ENCODE results near the gene HNRNPR. TPM values are rescaled to one million over a fixed set of nuclear protein-coding genes. Genes with fewer than 3 reads are reported as not detected.

HNRNPR gene
- total and polyA plus RNA-seq, 2 donors (not counting 1 experiment from before 2014, with no cell fraction given): 52.2 to 132 TPM

DNA sequence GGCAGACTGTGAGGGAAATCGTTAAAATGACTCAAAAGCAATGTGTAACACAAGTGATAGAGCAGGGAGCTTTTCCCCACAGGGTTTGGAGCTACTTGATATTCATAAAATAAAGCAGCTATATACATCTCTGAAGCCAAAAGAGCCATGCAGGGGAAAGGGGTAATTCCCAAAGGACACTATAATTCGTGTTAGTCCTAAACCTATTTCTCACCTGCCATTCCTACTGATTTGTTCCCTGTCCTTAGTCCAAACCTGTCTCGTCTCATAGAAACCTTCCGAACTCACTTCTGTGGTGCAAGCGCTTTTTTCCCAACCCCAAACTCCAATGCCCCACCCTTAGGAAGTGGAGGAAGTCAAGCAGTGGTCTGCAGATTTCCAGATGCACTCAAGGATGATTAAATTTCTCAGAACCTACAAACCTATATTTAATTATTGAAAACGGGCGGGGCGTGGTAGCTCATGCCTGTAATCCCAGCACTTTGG is 946 bp upstream of the HNRNPR start:
- Histone ChIP-seq H3K27me3 (replicated peaks in 1 of 4; ENCODE audit: control extremely low read depth in 1 of 4, control insufficient read depth in 3 of 4, insufficient read depth in 4 of 4, low read length in 3 of 4) (no peaks in the 10 kb centered on the region), H2AFZ (ENCODE audit: insufficient read depth, low read depth, low read length, poor library complexity, severe bottlenecking) (peak overlapping the region; percentile 93), H3K4me1 (ENCODE audit: control insufficient read depth in 2 of 2, insufficient read depth in 2 of 2, low read length in 2 of 2) (peaks cover 24 to 34% of the 10 kb centered on the region in 2 donors), H3K4me3 (ENCODE audit: control extremely low read depth in 1 of 5, extremely low read depth in 1 of 5, insufficient read depth in 1 of 5, low read depth in 2 of 5, low read length in 4 of 5) (peak overlapping the region; percentile 78 to 92 (median 87)), H3K9ac (ENCODE audit: low read length) (peak overlapping the region; percentile 85), H3K79me2 (ENCODE audit: control insufficient read depth, insufficient read depth, low read length) (peaks cover 40% of the 10 kb centered on the region), H3K27ac (ENCODE audit: low read length in 2 of 2) (peak overlapping the region; percentile 65 to 92), H3K36me3 (replicated peaks in 1 of 2; ENCODE audit: control extremely low read depth in 1 of 2, control insufficient read depth in 1 of 2, extremely low read depth in 1 of 2, insufficient read depth in 2 of 2, low read length in 1 of 2) (peaks cover 0 to under 1% of the 10 kb centered on the region in 2 experiments), H3K9me3 (ENCODE audit: control extremely low read depth in 1 of 3, control insufficient read depth in 2 of 3, insufficient read depth in 1 of 3, low read length in 2 of 3) (no peaks in the 10 kb centered on the region), H3K4me2 (replicated peaks; ENCODE audit: low read depth, low read length, poor library complexity, severe bottlenecking) (peak overlapping the region; percentile 78), H4K20me1 (ENCODE audit: control insufficient read depth, insufficient read depth, low read length, poor library complexity, severe bottlenecking) (peaks cover 26% of the 10 kb centered on the region)
- DNase-seq: no peak
- Mint-ChIP-seq H3K4me1 (peaks cover 35% of the 10 kb centered on the region), H3K27ac (peak overlapping the region; percentile 97), H3K27me3 (no peaks in the 10 kb centered on the region), H3K9me3 (ENCODE audit: insufficient read depth) (no peaks in the 10 kb centered on the region), H3K4me3 (peak overlapping the region; percentile 96)
- CTCF ChIA-PET: interaction anchor here (0.8 to 2.1 kb wide), 6 partner anchors 11 to 161 kb away, joined by 3 to 12 read pairs (median 4); no protein-coding TSS in a partner anchor
- no peak for ATAC-seq (ENCODE audit: low read depth)
- 57% methylated on average over 6 of the region's 8 CpGs for WGBS (ENCODE audit: insufficient coverage)
- POLR2A ChIA-PET: interaction anchor here (0.9 to 2.1 kb wide), 5 partner anchors 15 to 347 kb away, joined by 3 to 53 read pairs (median 5); partner anchors contain the start of genes E2F2 and RPL11
- intact Hi-C loops (cut with micrococcal nuclease): loop anchor here (1.0 to 2.0 kb wide), 3 partner anchors 23 to 139 kb away; partner anchors contain the start of gene ASAP3
- no peak for TF ChIP-seq CTCF (IDR thresholded peaks at IDR 0.05)

- peaks cover 39% of the 10 kb centered on the region for H4K20me1 ChIP-seq (ENCODE audit: control insufficient read depth, insufficient read depth, low read length, poor library complexity, severe bottlenecking)
- POLR2A ChIA-PET: interaction anchor here (0.8 to 2.1 kb wide), 8 partner anchors 10 to 348 kb away, joined by 3 to 53 read pairs (median 4); partner anchors contain the start of genes LUZP1 and RPL11
- intact Hi-C loops (cut with micrococcal nuclease): loop anchor here (1.0 to 2.0 kb wide), 3 partner anchors 25 to 141 kb away; partner anchors contain the start of gene ASAP3
- DNase-seq (no peak), ATAC-seq (ENCODE audit: low read depth) (no peak)
- Mint-ChIP-seq H3K27me3 (no peaks in the 10 kb centered on the region), H3K9me3 (ENCODE audit: insufficient read depth) (no peaks in the 10 kb centered on the region), H3K4me3 (peak overlapping the region; percentile 96), H3K27ac (peak overlapping the region; percentile 88), H3K4me1 (peaks cover 46% of the 10 kb centered on the region)
- H3K36me3 ChIP-seq (replicated peaks in 1 of 2; ENCODE audit: control extremely low read depth in 1 of 2, control insufficient read depth in 1 of 2, extremely low read depth in 1 of 2, insufficient read depth in 2 of 2, low read length in 1 of 2): peaks cover 0 to 2% of the 10 kb centered on the region in 2 experiments
- H3K9me3 ChIP-seq (ENCODE audit: control extremely low read depth in 1 of 3, control insufficient read depth in 2 of 3, insufficient read depth in 1 of 3, low read length in 2 of 3): no peaks in the 10 kb centered on the region
- H2AFZ ChIP-seq (ENCODE audit: insufficient read depth, low read depth, low read length, poor library complexity, severe bottlenecking): peak overlapping the region; percentile 93
- H3K27ac ChIP-seq (ENCODE audit: low read length in 2 of 2): peak overlapping the region; percentile 65 to 92
- TF ChIP-seq CTCF (IDR thresholded peaks at IDR 0.05) (no peak), EZH2 (IDR thresholded peaks at IDR 0.05; ENCODE audit: borderline replicate concordance, insufficient read depth, low read depth, low read length, poor library complexity, severe bottlenecking) (no peak)
- peak overlapping the region; percentile 71 to 92 (median 85) for H3K4me3 ChIP-seq (ENCODE audit: control extremely low read depth in 1 of 5, extremely low read depth in 1 of 5, insufficient read depth in 1 of 5, low read depth in 2 of 5, low read length in 4 of 5)
- H3K4me2 ChIP-seq (replicated peaks; ENCODE audit: low read depth, low read length, poor library complexity, severe bottlenecking): peak overlapping the region; percentile 78
- no peaks in the 10 kb centered on the region for H3K27me3 ChIP-seq (replicated peaks in 1 of 4; ENCODE audit: control extremely low read depth in 1 of 4, control insufficient read depth in 3 of 4, insufficient read depth in 4 of 4, low read length in 3 of 4)
- 0% methylated on average over 47 of the region's 66 CpGs for WGBS (ENCODE audit: insufficient coverage)
- H3K4me1 ChIP-seq (ENCODE audit: control insufficient read depth in 2 of 2, insufficient read depth in 2 of 2, low read length in 2 of 2): peaks cover 24 to 45% of the 10 kb centered on the region in 2 donors
- peak overlapping the region; percentile 85 for H3K9ac ChIP-seq (ENCODE audit: low read length)
- H3K79me2 ChIP-seq (ENCODE audit: control insufficient read depth, insufficient read depth, low read length): peaks cover 56% of the 10 kb centered on the region
- CTCF ChIA-PET: interaction anchor here (0.7 to 2.1 kb wide), 5 partner anchors 9 to 208 kb away, joined by 4 to 12 read pairs (median 4); no protein-coding TSS in a partner anchor
These were observed 618 bp downstream of the HNRNPR start for GRCh38 chr1:23343221-23344110.

All from B cell (primary cell).